ENCODE measurements around the gene POLD3. TPM values are rescaled to one million over a fixed set of nuclear protein-coding genes. Genes with fewer than 3 reads are reported as not detected.

POLD3 gene
- total and polyA plus RNA-seq, 2 of the 8 experiments (the other 6 are each of a cell fraction or from before 2014, with no cell fraction given): 18.1 to 29.3 TPM

DNA sequence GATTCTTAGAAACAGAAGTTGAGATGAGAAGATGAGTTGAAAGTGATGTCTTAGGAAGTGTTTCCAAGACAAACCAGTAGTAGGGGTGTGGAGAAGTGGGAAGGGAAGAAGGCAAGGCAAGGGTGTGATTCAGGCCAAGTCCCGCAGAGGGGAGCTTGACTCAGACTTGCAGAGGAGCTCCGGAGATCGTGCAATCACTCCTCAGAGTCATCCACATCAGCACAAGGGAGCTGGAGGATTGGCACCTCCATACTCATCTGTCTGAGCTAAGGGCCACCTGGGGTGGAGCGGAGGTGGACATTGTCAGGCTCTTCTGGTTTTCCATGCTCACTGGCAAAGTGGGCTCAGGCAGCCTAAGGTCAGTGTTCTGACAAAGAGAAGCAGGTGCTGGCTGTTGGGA, 94.4 kb downstream of the POLD3 start:
- Histone ChIP-seq H3K9me3 (ENCODE audit: insufficient read depth in 2 of 2, low read depth in 1 of 2, low read length in 1 of 2) (no peaks in the 10 kb centered on the region), H4K5ac (ENCODE audit: insufficient read length, low read depth, low read length) (no peak overlapping the region), H4K20me1 (replicated peaks in 1 of 2; ENCODE audit: control insufficient read depth in 1 of 2, insufficient read depth in 2 of 2, low read length in 2 of 2) (no peaks in the 10 kb centered on the region), H4K8ac (ENCODE audit: extremely low read depth, insufficient read depth, low read length) (no peak overlapping the region), H3K14ac (ENCODE audit: insufficient read length) (no peak overlapping the region), H3K79me2 (ENCODE audit: control insufficient read depth in 1 of 2, insufficient read depth in 2 of 2, low read length in 2 of 2) (no peaks in the 10 kb centered on the region), H3K4me1 (replicated peaks in 1 of 4; ENCODE audit: control insufficient read depth in 3 of 4, insufficient read depth in 4 of 4, low read length in 3 of 4) (peaks cover 5 to 8% (median 7%) of the 10 kb centered on the region in 4 experiments; a peak in 6 of 7 replicates), H2BK5ac (ENCODE audit: low read depth, low read length) (no peak overlapping the region), H2BK15ac (ENCODE audit: low read length) (no peak overlapping the region), H3K23me2 (ENCODE audit: low read depth, low read length) (no peaks in the 10 kb centered on the region), H2AFZ (ENCODE audit: low read length) (no peak overlapping the region), H3K4ac (replicated peaks; ENCODE audit: insufficient read length, low read depth, low read length) (no peak overlapping the region), H3K36me3 (ENCODE audit: control insufficient read depth in 2 of 4, insufficient read depth in 4 of 4, low read length in 3 of 4) (no peaks in the 10 kb centered on the region), H2BK12ac (ENCODE audit: low read depth, low read length) (no peak overlapping the region), H3K4me3 (ENCODE audit: extremely low read depth in 1 of 4, insufficient read depth in 2 of 4, low read depth in 3 of 4, low read length in 4 of 4) (no peak overlapping the region), H3K18ac (ENCODE audit: extremely low read depth, low read length) (no peak overlapping the region), H3K9ac (replicated peaks in 1 of 4; ENCODE audit: extremely low read depth in 1 of 4, low read depth in 3 of 4, low read length in 3 of 4) (no peak overlapping the region; a peak in 2 of 7 replicates), H4K91ac (replicated peaks; ENCODE audit: insufficient read length, low read length) (no peak overlapping the region), H2BK20ac (ENCODE audit: low read length) (no peak overlapping the region), H3K4me2 (ENCODE audit: insufficient read depth in 1 of 2, low read depth in 2 of 2, low read length in 2 of 2) (no peak overlapping the region), H3K56ac (replicated peaks; ENCODE audit: insufficient read length, low read depth, low read length) (no peak overlapping the region), H3K23ac (ENCODE audit: insufficient read length) (no peak overlapping the region), H2BK120ac (replicated peaks; ENCODE audit: low read depth, low read length) (no peak overlapping the region), H3K27me3 (replicated peaks in 1 of 4; ENCODE audit: control insufficient read depth in 3 of 4, extremely low read depth in 1 of 4, insufficient read depth in 3 of 4, low read length in 3 of 4) (peaks cover 0 to 9% (median 7%) of the 10 kb centered on the region in 4 experiments; a peak in 5 of 7 replicates), H2AK5ac (ENCODE audit: low read depth, low read length) (no peak overlapping the region), H3K79me1 (ENCODE audit: low read depth, low read length) (no peaks in the 10 kb centered on the region), H3K27ac (ENCODE audit: low read depth, low read length) (no peak overlapping the region)
- no peak for TF ChIP-seq POLR2AphosphoS5 (IDR thresholded peaks at IDR 0.05; ENCODE audit: low read depth, low read length)
- FAIRE-seq (no peak), DNase-seq (ENCODE audit: low read depth in 1 of 2, low spot score in 2 of 2) (no peak)
- ChIA-PET CTCF (ENCODE audit: partially characterized antibody) (interaction anchor here (0.6 to 10.2 kb wide), 6 partner anchors 9 to 253 kb away, joined by 3 to 72 read pairs (median 8); no protein-coding TSS in a partner anchor), POLR2A (ENCODE audit: partially characterized antibody) (interaction anchor here (0.6 kb wide), 1 partner anchor 8 kb away, joined by 4 read pairs; no protein-coding TSS in a partner anchor)
- 61% methylated on average over 4 of the region's 4 CpGs; no CpG with 5 or more reads in 1 of the 2 experiments for WGBS, 2 experiments (ENCODE audit: extremely low coverage in 1 of 2, insufficient coverage in 1 of 2, insufficient read length in 1 of 2, insufficient replicate concordance in 2 of 2, low coverage in 1 of 2, low lambda C conversion rate in 2 of 2, missing lambda C conversion rate in 1 of 2)
